ENCODE data around the gene ITFG2.
A peak's percentile ranks its signal among the peaks of the same experiment; 100 is the strongest.

DNA sequence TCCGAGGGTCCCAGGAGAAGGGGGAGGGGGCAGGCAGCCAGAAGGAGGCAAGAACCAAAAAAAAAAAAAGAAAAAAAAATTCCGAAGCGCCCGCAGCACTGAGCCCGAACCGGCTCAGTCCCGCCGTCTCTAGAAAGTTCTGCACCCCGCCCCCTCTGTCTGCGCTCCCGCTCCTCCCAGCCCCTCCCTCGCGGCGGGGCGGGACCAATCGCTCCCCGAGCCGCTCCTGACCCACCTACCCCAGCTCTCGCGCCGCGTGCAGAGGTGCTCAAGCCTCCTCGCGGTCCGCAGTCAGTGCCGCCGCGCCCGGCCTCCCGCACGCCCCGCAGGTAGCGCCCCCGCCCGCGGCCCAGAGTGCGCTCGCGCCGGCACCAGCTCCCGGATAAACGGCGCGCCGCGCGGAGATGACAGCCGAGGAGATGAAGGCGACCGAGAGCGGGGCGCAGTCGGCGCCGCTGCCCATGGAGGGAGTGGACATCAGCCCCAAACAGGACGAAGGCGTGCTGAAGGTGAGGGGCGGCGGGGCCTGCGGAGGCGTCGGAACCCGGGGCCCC, 17.7 kb upstream of the ITFG2 start, which contains the start of gene FKBP4:
- TF ChIP-seq POLR2AphosphoS5 (IDR thresholded peaks at IDR 0.05): peak; percentile 73
- TF ChIP-seq, protein P1, sequence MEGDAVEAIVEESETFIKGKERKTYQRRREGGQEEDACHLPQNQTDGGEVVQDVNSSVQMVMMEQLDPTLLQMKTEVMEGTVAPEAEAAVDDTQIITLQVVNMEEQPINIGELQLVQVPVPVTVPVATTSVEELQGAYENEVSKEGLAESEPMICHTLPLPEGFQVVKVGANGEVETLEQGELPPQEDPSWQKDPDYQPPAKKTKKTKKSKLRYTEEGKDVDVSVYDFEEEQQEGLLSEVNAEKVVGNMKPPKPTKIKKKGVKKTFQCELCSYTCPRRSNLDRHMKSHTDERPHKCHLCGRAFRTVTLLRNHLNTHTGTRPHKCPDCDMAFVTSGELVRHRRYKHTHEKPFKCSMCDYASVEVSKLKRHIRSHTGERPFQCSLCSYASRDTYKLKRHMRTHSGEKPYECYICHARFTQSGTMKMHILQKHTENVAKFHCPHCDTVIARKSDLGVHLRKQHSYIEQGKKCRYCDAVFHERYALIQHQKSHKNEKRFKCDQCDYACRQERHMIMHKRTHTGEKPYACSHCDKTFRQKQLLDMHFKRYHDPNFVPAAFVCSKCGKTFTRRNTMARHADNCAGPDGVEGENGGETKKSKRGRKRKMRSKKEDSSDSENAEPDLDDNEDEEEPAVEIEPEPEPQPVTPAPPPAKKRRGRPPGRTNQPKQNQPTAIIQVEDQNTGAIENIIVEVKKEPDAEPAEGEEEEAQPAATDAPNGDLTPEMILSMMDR (IDR thresholded peaks at IDR 0.05): peak in 1 of 4 experiments; percentile 3
